ENCODE results near the gene FOXO1. TPM values are rescaled to one million over a fixed set of nuclear protein-coding genes. Genes with fewer than 3 reads are reported as not detected.
"Not testable (repeated sequence)": the region's sequence is repeated elsewhere in the genome, so short reads cannot be mapped to it uniquely, and the experiment has no call there.

Gene FOXO1
- total RNA-seq: 10 to 100 TPM; 31.6 to 32.2 TPM

- CTCF ChIA-PET: interaction anchor here (0.8 to 3.3 kb wide), 6 partner anchors 22 to 181 kb away, joined by 3 to 11 read pairs (median 6); no protein-coding TSS in a partner anchor
- no peaks in the 10 kb centered on the region for H3K27me3 Mint-ChIP-seq
- DNase-seq: peak; percentile 92
- peaks cover 11% of the 10 kb centered on the region for H3K36me3 Mint-ChIP-seq (ENCODE audit: low read depth)
- H3K27ac Mint-ChIP-seq: peak within 1 kb of the TSS; percentile 90
- POLR2A ChIA-PET: interaction anchor here (0.6 to 5.2 kb wide), 38 partner anchors 9 to 1628 kb away, joined by 3 to 140 read pairs (median 6); partner anchors contain the start of genes NHLRC3, PROSER1 and SLC25A15
- no peaks in the 10 kb centered on the region for H3K9me3 Mint-ChIP-seq
- H3K4me3 Mint-ChIP-seq: peak within 1 kb of the TSS; percentile 92
- peaks cover 39% of the 10 kb centered on the region for H3K4me1 Mint-ChIP-seq
Measured at GRCh38 chr13:40666045-40666932, at the start of gene FOXO1. TSS of gene FOXO1 (minus strand) at chr13:40666641. CDS start at chr13:40666212, 429 bp downstream.

- H3K27me3 Mint-ChIP-seq, H3K4me3 Mint-ChIP-seq, H3K27ac Mint-ChIP-seq, H3K4me1 Mint-ChIP-seq, CTCF ChIA-PET, DNase-seq, POLR2A ChIA-PET: not testable (repeated sequence)
- H3K9me3 Mint-ChIP-seq: peaks cover 22% of the 10 kb centered on the region
- H3K36me3 Mint-ChIP-seq (ENCODE audit: low read depth): peaks cover 63% of the 10 kb centered on the region
Measured at GRCh38 chr13:40714433-40714832, 48.0 kb upstream of the FOXO1 start.

- POLR2A ChIA-PET: no interaction called here
- no peak overlapping the region for H3K27ac Mint-ChIP-seq
Measured at GRCh38 chr13:40706439-40706838, 40.0 kb upstream of the FOXO1 start.

GRCh38 chr13:40697711-40698110 is 31.3 kb upstream of the FOXO1 start:
- Mint-ChIP-seq H3K36me3 (ENCODE audit: low read depth) (no peaks in the 10 kb centered on the region), H3K4me1 (no peaks in the 10 kb centered on the region), H3K4me3 (no peak overlapping the region), H3K27me3 (no peaks in the 10 kb centered on the region), H3K9me3 (no peaks in the 10 kb centered on the region), H3K27ac (no peak overlapping the region)
- POLR2A ChIA-PET: no interaction called here
- CTCF ChIA-PET: no interaction called here
- DNase-seq: no peak

More at GRCh38 chr13:40706439-40706838, 40.0 kb upstream of the FOXO1 start:
- no peak for DNase-seq
- H3K9me3 Mint-ChIP-seq: peaks cover 32% of the 10 kb centered on the region
- H3K4me1 Mint-ChIP-seq: peaks cover 7% of the 10 kb centered on the region
- no peaks in the 10 kb centered on the region for H3K27me3 Mint-ChIP-seq
- H3K36me3 Mint-ChIP-seq (ENCODE audit: low read depth): peaks cover 13% of the 10 kb centered on the region
- no peak overlapping the region for H3K4me3 Mint-ChIP-seq
- CTCF ChIA-PET: interaction anchor here (0.9 to 1.0 kb wide), 2 partner anchors 30 to 71 kb away, joined by 3 read pairs; no protein-coding TSS in a partner anchor

GRCh38 chr13:40694426-40694825 is 28.0 kb upstream of the FOXO1 start:
- no peak overlapping the region for H3K4me3 Mint-ChIP-seq
- no peaks in the 10 kb centered on the region for H3K36me3 Mint-ChIP-seq (ENCODE audit: low read depth)
- H3K27me3 Mint-ChIP-seq: no peaks in the 10 kb centered on the region
- H3K9me3 Mint-ChIP-seq: no peaks in the 10 kb centered on the region
- ChIA-PET CTCF (interaction anchor here (1.3 kb wide), 1 partner anchor 12 kb away, joined by 3 read pairs; no protein-coding TSS in a partner anchor), POLR2A (no interaction called here)
- DNase-seq: no peak
- no peak overlapping the region for H3K27ac Mint-ChIP-seq
- H3K4me1 Mint-ChIP-seq: no peaks in the 10 kb centered on the region

- CTCF ChIA-PET: interaction anchor here (0.7 kb wide), 1 partner anchor 11 kb away, joined by 3 read pairs; no protein-coding TSS in a partner anchor
- POLR2A ChIA-PET: no interaction called here
- DNase-seq: no peak
- Mint-ChIP-seq H3K4me1 (no peaks in the 10 kb centered on the region), H3K27me3 (no peaks in the 10 kb centered on the region), H3K9me3 (no peaks in the 10 kb centered on the region), H3K27ac (no peak overlapping the region), H3K4me3 (no peak overlapping the region), H3K36me3 (ENCODE audit: low read depth) (no peaks in the 10 kb centered on the region)
Measured at GRCh38 chr13:40692946-40693345, 26.5 kb upstream of the FOXO1 start.

- DNase-seq: no peak
- Mint-ChIP-seq H3K27ac (no peak overlapping the region), H3K4me1 (no peaks in the 10 kb centered on the region), H3K36me3 (ENCODE audit: low read depth) (no peaks in the 10 kb centered on the region), H3K27me3 (no peaks in the 10 kb centered on the region), H3K4me3 (no peak overlapping the region), H3K9me3 (no peaks in the 10 kb centered on the region)
- CTCF ChIA-PET: interaction anchor here (0.9 kb wide), 1 partner anchor 89 kb away, joined by 4 read pairs; no protein-coding TSS in a partner anchor
- POLR2A ChIA-PET: no interaction called here
Measured at GRCh38 chr13:40688781-40689180, 22.3 kb upstream of the FOXO1 start.

- no peaks in the 10 kb centered on the region for H3K9me3 Mint-ChIP-seq
- no peaks in the 10 kb centered on the region for H3K27me3 Mint-ChIP-seq
- H3K36me3 Mint-ChIP-seq (ENCODE audit: low read depth): no peaks in the 10 kb centered on the region
- CTCF ChIA-PET: interaction anchor here (0.7 to 6.3 kb wide), 24 partner anchors 9 to 999 kb away, joined by 3 to 58 read pairs (median 4); partner anchors contain the start of gene WBP4
- H3K4me3 Mint-ChIP-seq: no peak overlapping the region
- POLR2A ChIA-PET: interaction anchor here (1.3 to 1.6 kb wide), 2 partner anchors 17 to 613 kb away, joined by 6 to 7 read pairs; no protein-coding TSS in a partner anchor
- H3K27ac Mint-ChIP-seq: no peak overlapping the region
- H3K4me1 Mint-ChIP-seq: peaks cover 6% of the 10 kb centered on the region
- DNase-seq: no peak
Measured at GRCh38 chr13:40682449-40683240, 16.2 kb upstream of the FOXO1 start.

GRCh38 chr13:40681341-40682146 is 15.1 kb upstream of the FOXO1 start:
- ChIA-PET CTCF (interaction anchor here (0.5 to 6.3 kb wide), 17 partner anchors 8 to 998 kb away, joined by 3 to 58 read pairs (median 6); no protein-coding TSS in a partner anchor), POLR2A (interaction anchor here (1.3 to 1.6 kb wide), 2 partner anchors 16 to 612 kb away, joined by 6 to 7 read pairs; no protein-coding TSS in a partner anchor)
- Mint-ChIP-seq H3K4me3 (no peak overlapping the region), H3K27me3 (no peaks in the 10 kb centered on the region), H3K4me1 (peaks cover 6% of the 10 kb centered on the region), H3K36me3 (ENCODE audit: low read depth) (no peaks in the 10 kb centered on the region), H3K27ac (no peak overlapping the region), H3K9me3 (no peaks in the 10 kb centered on the region)
- DNase-seq: no peak

GRCh38 chr13:40680659-40681323 is 14.3 kb upstream of the FOXO1 start:
- no peak for DNase-seq
- H3K36me3 Mint-ChIP-seq (ENCODE audit: low read depth): no peaks in the 10 kb centered on the region
- POLR2A ChIA-PET: no interaction called here
- no peak overlapping the region for H3K4me3 Mint-ChIP-seq
- no peaks in the 10 kb centered on the region for H3K27me3 Mint-ChIP-seq
- peaks cover 9% of the 10 kb centered on the region for H3K4me1 Mint-ChIP-seq
- no peak overlapping the region for H3K27ac Mint-ChIP-seq
- CTCF ChIA-PET: interaction anchor here (0.8 to 6.3 kb wide), 5 partner anchors 11 to 995 kb away, joined by 3 to 58 read pairs (median 4); no protein-coding TSS in a partner anchor
- H3K9me3 Mint-ChIP-seq: no peaks in the 10 kb centered on the region

GRCh38 chr13:40679480-40679985 is 13.1 kb upstream of the FOXO1 start:
- no peaks in the 10 kb centered on the region for H3K36me3 Mint-ChIP-seq (ENCODE audit: low read depth)
- ChIA-PET CTCF (interaction anchor here (1.4 to 2.1 kb wide), 2 partner anchors 10 to 98 kb away, joined by 3 to 6 read pairs; no protein-coding TSS in a partner anchor), POLR2A (interaction anchor here (1.5 kb wide), 1 partner anchor 11 kb away, joined by 3 read pairs; no protein-coding TSS in a partner anchor)
- H3K27me3 Mint-ChIP-seq: no peaks in the 10 kb centered on the region
- peaks cover 9% of the 10 kb centered on the region for H3K4me1 Mint-ChIP-seq
- no peak overlapping the region for H3K4me3 Mint-ChIP-seq
- H3K9me3 Mint-ChIP-seq: no peaks in the 10 kb centered on the region
- no peak overlapping the region for H3K27ac Mint-ChIP-seq
- no peak for DNase-seq
